ENCODE results near the gene CRYGA.
"Not testable (repeated sequence)": the region's sequence is repeated elsewhere in the genome, so short reads cannot be mapped to it uniquely, and the experiment has no call there.

The CRYGA gene

GRCh38 chr2:208150956-208151355, 12.4 kb downstream of the CRYGA start:
- H3K4me3 ChIP-seq (ENCODE audit: low read depth, low read length), result no peak overlapping the region
- H3K9ac ChIP-seq (ENCODE audit: low read depth, low read length), result no peak overlapping the region
- H3K9me3 ChIP-seq (ENCODE audit: control insufficient read depth, insufficient read depth, low read length), result no peaks in the 10 kb centered on the region
- no peaks in the 10 kb centered on the region for H3K36me3 ChIP-seq (ENCODE audit: control insufficient read depth, insufficient read depth, low read length)
- H3K27me3 ChIP-seq (ENCODE audit: control insufficient read depth, insufficient read depth, low read length), result no peaks in the 10 kb centered on the region
- H3K4me1 ChIP-seq (ENCODE audit: control insufficient read depth, insufficient read depth, low read length), result no peaks in the 10 kb centered on the region

DNA sequence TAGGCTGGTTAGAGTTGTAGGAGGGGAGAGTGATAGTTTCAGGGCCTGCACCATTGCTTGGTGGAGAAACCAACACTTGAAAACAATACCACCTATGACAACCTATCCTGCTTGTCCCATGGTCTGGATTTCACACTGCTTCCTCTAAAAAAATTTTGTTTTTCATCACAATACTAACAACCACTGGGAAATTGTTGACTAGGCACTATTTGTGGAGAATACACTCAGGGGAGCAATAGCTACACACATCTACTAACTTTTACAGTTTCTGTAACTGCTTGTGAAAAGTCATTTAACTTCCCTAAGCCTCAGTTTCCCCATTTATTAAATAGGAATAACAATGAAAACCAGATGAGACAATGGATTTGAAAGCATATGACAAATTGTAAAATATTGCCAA, 13.3 kb downstream of the CRYGA start:
- Histone ChIP-seq H3K9me3 (ENCODE audit: control insufficient read depth, insufficient read depth, low read length) (no peaks in the 10 kb centered on the region), H3K4me3 (ENCODE audit: low read depth, low read length) (no peak overlapping the region), H3K27me3 (ENCODE audit: control insufficient read depth, insufficient read depth, low read length) (no peaks in the 10 kb centered on the region), H3K36me3 (ENCODE audit: control insufficient read depth, insufficient read depth, low read length) (no peaks in the 10 kb centered on the region), H3K9ac (ENCODE audit: low read depth, low read length) (no peak overlapping the region), H3K4me1 (ENCODE audit: control insufficient read depth, insufficient read depth, low read length) (no peaks in the 10 kb centered on the region)

- H3K4me1 ChIP-seq (ENCODE audit: control insufficient read depth, insufficient read depth, low read length), result no peaks in the 10 kb centered on the region
- no peaks in the 10 kb centered on the region for H3K9me3 ChIP-seq (ENCODE audit: control insufficient read depth, insufficient read depth, low read length)
- H3K4me3 ChIP-seq (ENCODE audit: low read depth, low read length), result no peak overlapping the region
- H3K36me3 ChIP-seq (ENCODE audit: control insufficient read depth, insufficient read depth, low read length), result no peaks in the 10 kb centered on the region
- no peaks in the 10 kb centered on the region for H3K27me3 ChIP-seq (ENCODE audit: control insufficient read depth, insufficient read depth, low read length)
- H3K9ac ChIP-seq (ENCODE audit: low read depth, low read length), result no peak overlapping the region
Observed at GRCh38 chr2:208148803-208149202, 14.6 kb downstream of the CRYGA start.

DNA sequence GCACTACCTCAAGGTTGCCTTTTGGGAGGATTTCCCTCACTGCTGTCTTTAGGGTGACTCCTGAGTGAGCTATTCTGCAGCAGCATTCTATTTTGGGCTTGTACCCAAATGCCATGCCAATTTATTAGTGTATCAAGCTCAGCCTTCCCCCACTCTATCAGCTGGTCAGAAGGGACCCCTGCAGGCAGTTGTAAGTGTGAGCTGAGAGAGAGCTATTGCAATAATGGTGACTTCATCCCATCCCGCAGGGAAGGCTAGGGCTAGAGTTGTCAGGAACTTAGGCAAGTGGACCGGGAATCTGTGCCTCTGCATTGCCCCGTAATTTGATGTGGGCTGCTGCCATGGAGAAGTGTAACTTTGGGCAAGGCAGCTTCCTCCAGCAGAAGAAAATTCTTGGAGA, 15.6 kb downstream of the CRYGA start:
- no peaks in the 10 kb centered on the region for H3K27me3 ChIP-seq (ENCODE audit: control insufficient read depth, insufficient read depth, low read length)

GRCh38 chr2:208147008-208147407, 16.4 kb downstream of the CRYGA start:
- Histone ChIP-seq H3K4me3 (ENCODE audit: low read depth, low read length) (no peak overlapping the region), H3K27me3 (ENCODE audit: control insufficient read depth, insufficient read depth, low read length) (no peaks in the 10 kb centered on the region), H3K9me3 (ENCODE audit: control insufficient read depth, insufficient read depth, low read length) (no peaks in the 10 kb centered on the region), H3K36me3 (ENCODE audit: control insufficient read depth, insufficient read depth, low read length) (no peaks in the 10 kb centered on the region), H3K9ac (ENCODE audit: low read depth, low read length) (no peak overlapping the region), H3K4me1 (ENCODE audit: control insufficient read depth, insufficient read depth, low read length) (no peaks in the 10 kb centered on the region)

More for the DNA sequence above, 15.6 kb downstream of the CRYGA start:
- Histone ChIP-seq H3K9ac (ENCODE audit: low read depth, low read length) (no peak overlapping the region), H3K36me3 (ENCODE audit: control insufficient read depth, insufficient read depth, low read length) (no peaks in the 10 kb centered on the region), H3K4me1 (ENCODE audit: control insufficient read depth, insufficient read depth, low read length) (no peaks in the 10 kb centered on the region), H3K9me3 (ENCODE audit: control insufficient read depth, insufficient read depth, low read length) (no peaks in the 10 kb centered on the region), H3K4me3 (ENCODE audit: low read depth, low read length) (no peak overlapping the region)

- Histone ChIP-seq H3K36me3 (ENCODE audit: control insufficient read depth, insufficient read depth, low read length) (no peaks in the 10 kb centered on the region), H3K4me3 (ENCODE audit: low read depth, low read length) (no peak within 1 kb of the TSS), H3K9ac (ENCODE audit: low read depth, low read length) (no peak within 1 kb of the TSS), H3K9me3 (ENCODE audit: control insufficient read depth, insufficient read depth, low read length) (no peaks in the 10 kb centered on the region), H3K4me1 (ENCODE audit: control insufficient read depth, insufficient read depth, low read length) (no peaks in the 10 kb centered on the region), H3K27me3 (ENCODE audit: control insufficient read depth, insufficient read depth, low read length) (no peaks in the 10 kb centered on the region)
Observed at GRCh38 chr2:208146006-208146405, 17.4 kb downstream of the CRYGA start, which contains the start of gene CRYGB. Gene CRYGB (minus strand): TSS chr2:208146158. CDS start chr2:208146120, 38 bp downstream.

DNA sequence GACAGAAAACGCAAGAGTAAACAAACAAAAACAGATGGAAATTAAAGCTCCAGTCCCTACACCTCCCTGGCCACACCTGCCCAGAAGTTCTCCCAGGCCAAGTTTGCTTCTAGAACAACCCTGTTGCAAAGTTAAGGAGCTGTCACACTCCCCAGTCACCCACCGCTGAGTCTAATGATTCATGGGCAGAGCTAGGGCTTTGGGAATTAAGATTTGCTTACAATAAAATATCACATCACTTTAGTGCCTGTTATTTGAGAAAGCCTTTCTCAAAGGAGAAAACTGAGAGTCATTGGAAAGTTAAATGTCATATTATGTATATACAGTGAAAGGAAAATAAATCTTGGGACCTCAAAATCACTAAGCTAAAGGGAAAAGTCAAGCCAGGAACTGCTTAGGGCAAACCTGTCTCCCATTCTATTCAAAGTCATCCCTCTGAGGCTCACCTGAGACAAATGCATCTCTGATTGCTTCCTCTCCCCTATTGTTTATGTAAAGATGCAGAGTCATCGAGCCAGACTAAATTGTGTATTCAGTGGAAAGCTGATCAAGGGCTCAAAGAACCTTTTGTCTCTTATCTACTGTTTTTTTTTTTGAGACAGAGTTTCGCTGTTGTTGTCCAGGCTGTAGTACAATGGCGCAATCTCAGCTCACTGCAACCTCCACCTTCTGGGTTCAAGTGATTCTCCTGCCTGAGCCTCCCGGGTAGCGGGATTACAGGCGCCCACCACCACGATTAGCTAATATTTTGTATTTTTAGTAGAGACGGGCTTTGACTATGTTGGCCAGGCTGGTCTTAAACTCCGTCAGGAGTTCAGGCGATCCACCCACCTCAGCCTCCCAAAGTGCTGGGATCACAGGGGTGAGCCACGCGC, 20.2 kb downstream of the CRYGA start:
- Histone ChIP-seq H3K36me3 (ENCODE audit: control insufficient read depth, insufficient read depth, low read length) (no peaks in the 10 kb centered on the region), H3K9ac (ENCODE audit: low read depth, low read length) (no peak overlapping the region), H3K4me1 (ENCODE audit: control insufficient read depth, insufficient read depth, low read length) (no peaks in the 10 kb centered on the region), H3K9me3 (ENCODE audit: control insufficient read depth, insufficient read depth, low read length) (no peaks in the 10 kb centered on the region), H3K27me3 (ENCODE audit: control insufficient read depth, insufficient read depth, low read length) (no peaks in the 10 kb centered on the region), H3K4me3 (ENCODE audit: low read depth, low read length) (no peak overlapping the region)

GRCh38 chr2:208142240-208142924, 21.0 kb downstream of the CRYGA start:
- no peaks in the 10 kb centered on the region for H3K27me3 ChIP-seq (ENCODE audit: control insufficient read depth, insufficient read depth, low read length)
- no peaks in the 10 kb centered on the region for H3K9me3 ChIP-seq (ENCODE audit: control insufficient read depth, insufficient read depth, low read length)
- no peak overlapping the region for H3K9ac ChIP-seq (ENCODE audit: low read depth, low read length)
- H3K36me3 ChIP-seq (ENCODE audit: control insufficient read depth, insufficient read depth, low read length), result no peaks in the 10 kb centered on the region
- no peak overlapping the region for H3K4me3 ChIP-seq (ENCODE audit: low read depth, low read length)
- no peaks in the 10 kb centered on the region for H3K4me1 ChIP-seq (ENCODE audit: control insufficient read depth, insufficient read depth, low read length)

DNA sequence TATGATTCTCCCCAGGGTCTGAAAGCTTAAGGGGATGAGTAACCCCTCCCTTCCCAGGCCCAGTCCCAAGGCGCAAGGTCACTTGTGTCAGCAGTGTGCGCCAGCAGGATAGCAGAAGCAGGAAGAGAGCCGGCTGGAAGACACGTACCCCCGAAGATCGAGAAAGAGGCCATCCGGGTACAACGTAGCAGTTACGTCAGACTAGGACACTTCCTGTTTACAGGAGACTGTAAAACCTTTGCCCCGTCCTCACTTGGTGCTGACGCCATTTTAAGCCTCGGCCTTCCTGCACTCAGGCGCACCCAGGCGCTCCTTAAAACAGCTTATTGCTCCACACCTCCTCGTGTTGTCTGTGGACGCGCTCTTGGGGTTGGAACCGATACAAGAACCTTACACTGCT, 23.9 kb downstream of the CRYGA start:
- no peaks in the 10 kb centered on the region for H3K4me1 ChIP-seq (ENCODE audit: control insufficient read depth, insufficient read depth, low read length)
- H3K9me3 ChIP-seq (ENCODE audit: control insufficient read depth, insufficient read depth, low read length), result no peaks in the 10 kb centered on the region
- no peak overlapping the region for H3K4me3 ChIP-seq (ENCODE audit: low read depth, low read length)
- H3K36me3 ChIP-seq (ENCODE audit: control insufficient read depth, insufficient read depth, low read length), result no peaks in the 10 kb centered on the region
- no peaks in the 10 kb centered on the region for H3K27me3 ChIP-seq (ENCODE audit: control insufficient read depth, insufficient read depth, low read length)
- H3K9ac ChIP-seq (ENCODE audit: low read depth, low read length), result no peak overlapping the region

GRCh38 chr2:208138334-208138733, 25.1 kb downstream of the CRYGA start:
- not testable (repeated sequence) for H3K4me1 ChIP-seq (ENCODE audit: control insufficient read depth, insufficient read depth, low read length); H3K4me3 ChIP-seq (ENCODE audit: low read depth, low read length); H3K9ac ChIP-seq (ENCODE audit: low read depth, low read length); H3K36me3 ChIP-seq (ENCODE audit: control insufficient read depth, insufficient read depth, low read length); H3K27me3 ChIP-seq (ENCODE audit: control insufficient read depth, insufficient read depth, low read length); H3K9me3 ChIP-seq (ENCODE audit: control insufficient read depth, insufficient read depth, low read length)

DNA sequence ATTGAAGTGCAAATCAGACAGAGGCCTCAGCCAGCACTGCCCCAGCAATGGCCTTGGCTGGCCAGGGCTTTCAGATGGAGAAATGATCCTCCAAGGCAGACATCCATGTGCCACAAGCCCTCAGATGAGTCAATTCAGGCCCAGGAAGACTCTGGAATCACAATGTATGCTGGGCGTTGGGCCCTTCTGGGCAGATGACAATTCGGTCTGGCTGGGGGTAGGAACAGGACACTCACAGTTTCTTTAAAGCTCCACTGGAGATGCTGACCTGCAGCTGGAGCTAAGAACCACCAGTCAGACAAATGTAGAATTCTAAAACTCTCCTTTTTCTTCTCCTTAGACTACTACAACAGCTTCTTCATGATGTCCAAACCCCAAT, 26.7 kb downstream of the CRYGA start:
- Histone ChIP-seq H3K4me3 (ENCODE audit: low read depth, low read length) (no peak overlapping the region), H3K27me3 (ENCODE audit: control insufficient read depth, insufficient read depth, low read length) (no peaks in the 10 kb centered on the region), H3K36me3 (ENCODE audit: control insufficient read depth, insufficient read depth, low read length) (no peaks in the 10 kb centered on the region), H3K9me3 (ENCODE audit: control insufficient read depth, insufficient read depth, low read length) (no peaks in the 10 kb centered on the region), H3K9ac (ENCODE audit: low read depth, low read length) (no peak overlapping the region), H3K4me1 (ENCODE audit: control insufficient read depth, insufficient read depth, low read length) (no peaks in the 10 kb centered on the region)

Measured in iPS-15b (cell line).